Vagina (tissue), 2 donors: ENCODE data around the gene NXPE3. TPM values are rescaled to one million over a fixed set of nuclear protein-coding genes. Genes with fewer than 3 reads are reported as not detected.

Experiments used
- DNase-seq, 2 donors: peaks; one replicate each; pipeline ENCODE4 v3.0.0-alpha.2; 2017; ENCODE audit errors: extremely low spot score in 2 of 2
- H3K27ac ChIP-seq: fragments of 200-600 bp; sonication (generic); one replicate; pipeline ENCODE4 v1.5.1; 2019
- H3K27me3 ChIP-seq: fragments of 200-600 bp; sonication (generic); one replicate; pipeline ENCODE4 v1.5.1; 2019
- H3K36me3 ChIP-seq, 2 donors: fragments of 200-600 bp; sonication (generic); one replicate each; pipeline ENCODE4 v1.5.1; 2017 to 2019
- H3K4me1 ChIP-seq: fragments of 200-600 bp; sonication (generic); one replicate; pipeline ENCODE4 v1.5.1; 2019
- H3K4me3 ChIP-seq, 2 donors: fragments of 200-600 bp; sonication (generic); 1 replicate in 1 of 2; 2 replicates in 1 of 2; pipeline ENCODE4 v1.5.1; 2016 to 2019
- H3K9me3 ChIP-seq: fragments of 200-600 bp; sonication (generic); one replicate; pipeline ENCODE4 v1.5.1; 2019
- POLR2A ChIP-seq, 2 donors: fragments of 450-650 bp; IDR thresholded peaks; one replicate each; pipeline ENCODE4 v1.6.1; 2017; ENCODE audit warnings: antibody characterized with exemption in 2 of 2, mild to moderate bottlenecking in 2 of 2, moderate library complexity in 2 of 2
- POLR2AphosphoS5 ChIP-seq, 2 donors: sonication (generic); formaldehyde crosslinking; IDR thresholded peaks; one replicate each; pipeline ENCODE4 v1.9.0; 2017; ENCODE audit warnings: antibody characterized with exemption in 2 of 2, mild to moderate bottlenecking in 2 of 2, low read depth in 1 of 2; ENCODE audit not compliant: insufficient read depth in 1 of 2
- intact Hi-C: fragments of 100-400 bp; cut with DNase I; formaldehyde crosslinking; loops from one replicate; pipeline ENCODE4 v1.15.1; 2023
- total RNA-seq: library from RNA; depleted of rRNA; stranded (reverse); fragments of >200 nt; gene quantifications from one replicate; pipeline ENCODE4 v1.2.3, GENCODE V29; 2016
- TF ChIP-seq, protein P1 (sequence below), 3 experiments: fragments of 450-650 bp in 2 of 3; fragments of 200-600 bp in 1 of 3; sonication (generic) in 1 of 3; IDR thresholded peaks; one replicate each; pipeline ENCODE4 v1.5.1; 2017 to 2019; ENCODE audit warnings: antibody characterized with exemption in 3 of 3, mild to moderate bottlenecking in 2 of 3, moderate library complexity in 2 of 3

NXPE3 gene
- total RNA-seq, 1 donor from 2014 or later: 13.3 TPM

DNA sequence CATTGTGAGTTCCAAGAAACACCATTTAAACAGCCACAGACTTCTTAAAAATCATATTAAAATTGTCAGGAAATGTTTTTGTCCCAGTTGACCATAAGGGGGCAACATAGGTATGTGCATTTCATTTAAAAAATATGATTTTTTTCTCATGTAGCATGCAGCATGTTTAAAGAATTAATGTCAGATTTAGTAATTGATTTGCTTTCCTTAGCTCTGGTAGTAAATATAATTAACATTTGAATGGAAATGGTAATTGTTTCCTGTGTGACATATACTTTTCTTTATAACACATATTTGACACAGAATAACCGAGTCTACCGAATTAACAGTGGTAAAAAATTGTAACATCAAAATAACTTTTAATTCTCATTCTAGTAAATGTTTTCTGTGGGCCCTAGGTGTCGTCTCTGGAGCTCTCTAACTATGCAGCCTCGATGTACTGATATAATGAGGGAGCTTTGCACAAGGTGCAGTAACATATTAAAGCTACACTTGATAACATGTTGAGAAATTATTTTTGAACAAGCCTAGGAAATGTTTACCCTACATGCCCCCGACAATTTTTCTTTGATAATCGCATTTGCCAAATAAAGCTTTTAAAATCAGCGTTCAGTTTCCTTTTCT is 34.9 kb downstream of the NXPE3 start:
- Histone ChIP-seq H3K4me3 (no peak overlapping the region), H3K4me1 (peaks cover 31% of the 10 kb centered on the region), H3K36me3 (no peaks in the 10 kb centered on the region), H3K9me3 (no peaks in the 10 kb centered on the region), H3K27me3 (no peaks in the 10 kb centered on the region), H3K27ac (no peak overlapping the region)
- intact Hi-C loops: no loop called here
- DNase-seq: no peak
- peak in 1 of 2 donors; percentile 24 for TF ChIP-seq POLR2AphosphoS5 (IDR thresholded peaks at IDR 0.05; ENCODE audit: insufficient read depth in 1 of 2, low read depth in 1 of 2)
- TF ChIP-seq POLR2A (IDR thresholded peaks at IDR 0.05): no peak
- TF ChIP-seq, protein P1, sequence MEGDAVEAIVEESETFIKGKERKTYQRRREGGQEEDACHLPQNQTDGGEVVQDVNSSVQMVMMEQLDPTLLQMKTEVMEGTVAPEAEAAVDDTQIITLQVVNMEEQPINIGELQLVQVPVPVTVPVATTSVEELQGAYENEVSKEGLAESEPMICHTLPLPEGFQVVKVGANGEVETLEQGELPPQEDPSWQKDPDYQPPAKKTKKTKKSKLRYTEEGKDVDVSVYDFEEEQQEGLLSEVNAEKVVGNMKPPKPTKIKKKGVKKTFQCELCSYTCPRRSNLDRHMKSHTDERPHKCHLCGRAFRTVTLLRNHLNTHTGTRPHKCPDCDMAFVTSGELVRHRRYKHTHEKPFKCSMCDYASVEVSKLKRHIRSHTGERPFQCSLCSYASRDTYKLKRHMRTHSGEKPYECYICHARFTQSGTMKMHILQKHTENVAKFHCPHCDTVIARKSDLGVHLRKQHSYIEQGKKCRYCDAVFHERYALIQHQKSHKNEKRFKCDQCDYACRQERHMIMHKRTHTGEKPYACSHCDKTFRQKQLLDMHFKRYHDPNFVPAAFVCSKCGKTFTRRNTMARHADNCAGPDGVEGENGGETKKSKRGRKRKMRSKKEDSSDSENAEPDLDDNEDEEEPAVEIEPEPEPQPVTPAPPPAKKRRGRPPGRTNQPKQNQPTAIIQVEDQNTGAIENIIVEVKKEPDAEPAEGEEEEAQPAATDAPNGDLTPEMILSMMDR (IDR thresholded peaks at IDR 0.05): peak in 1 of 3 experiments; percentile 64

DNA sequence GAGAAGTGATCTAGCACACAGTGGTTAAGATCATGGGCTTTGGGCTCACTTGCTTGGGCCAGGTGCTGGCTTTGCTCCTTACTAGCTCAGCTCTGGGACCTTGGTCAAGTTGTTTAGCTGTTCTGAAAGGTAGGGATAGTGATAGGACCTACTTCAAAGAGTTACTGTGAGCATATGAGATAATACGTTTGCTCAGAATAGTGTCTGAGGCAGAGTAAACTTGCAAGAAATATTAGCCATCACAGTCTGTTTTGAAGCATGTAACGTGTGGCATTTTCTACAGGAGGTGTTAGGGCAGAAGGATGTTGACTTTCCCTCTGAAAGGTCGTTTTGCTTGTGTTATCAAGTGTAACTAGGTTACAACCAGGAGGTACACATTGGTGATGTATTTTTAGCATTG is 35.8 kb downstream of the NXPE3 start:
- Histone ChIP-seq H3K4me1 (peaks cover 21% of the 10 kb centered on the region), H3K27me3 (no peaks in the 10 kb centered on the region), H3K9me3 (no peaks in the 10 kb centered on the region), H3K4me3 (no peak overlapping the region), H3K36me3 (no peaks in the 10 kb centered on the region), H3K27ac (no peak overlapping the region)
- TF ChIP-seq POLR2A (IDR thresholded peaks at IDR 0.05) (no peak), POLR2AphosphoS5 (IDR thresholded peaks at IDR 0.05; ENCODE audit: insufficient read depth in 1 of 2, low read depth in 1 of 2) (no peak)
- TF ChIP-seq, protein P1 (IDR thresholded peaks at IDR 0.05): no peak
- intact Hi-C loops: no loop called here
- DNase-seq: no peak

DNA sequence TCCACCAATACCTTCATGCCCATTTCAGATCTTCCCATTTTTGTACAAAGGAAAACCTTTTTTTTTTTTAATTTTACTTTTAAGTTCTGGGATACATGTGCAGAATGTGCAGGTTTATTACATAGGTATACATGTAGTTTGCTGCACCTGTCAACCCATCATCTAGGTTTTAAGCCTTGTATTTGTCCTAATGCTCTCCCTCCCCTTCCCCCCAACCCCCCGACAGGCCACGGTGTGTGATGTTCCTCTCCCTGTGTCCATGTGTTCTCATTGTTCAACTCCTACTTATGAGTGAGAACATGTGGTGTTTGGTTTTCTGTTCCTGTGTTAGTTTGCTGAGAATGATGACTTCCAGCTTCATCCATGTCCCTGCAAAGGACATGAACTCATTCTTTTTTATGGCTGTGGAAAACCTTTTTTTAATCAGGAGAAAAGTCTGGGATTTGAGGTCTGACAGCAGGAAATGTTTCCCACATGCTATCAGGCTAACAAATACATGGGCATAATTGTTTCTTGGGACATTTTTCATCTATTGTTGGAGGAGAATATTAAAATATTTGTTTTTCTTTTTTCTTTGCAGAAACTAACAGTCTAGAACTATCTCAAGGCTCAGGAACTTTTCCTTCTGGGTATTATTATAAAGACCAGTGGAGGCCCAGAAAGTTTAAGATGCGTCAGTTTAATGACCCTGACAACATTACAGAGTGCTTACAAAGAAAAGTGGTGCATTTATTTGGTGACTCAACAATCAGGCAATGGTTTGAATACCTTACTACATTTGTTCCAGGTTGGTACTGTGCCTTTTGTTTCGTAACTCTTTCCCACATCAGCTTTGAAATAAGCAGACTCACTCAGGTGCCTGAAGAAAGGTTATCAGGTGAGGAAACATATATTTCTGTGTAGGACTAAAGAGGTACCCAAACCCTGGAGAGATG is 37.5 kb downstream of the NXPE3 start:
- no peak for TF ChIP-seq POLR2AphosphoS5 (IDR thresholded peaks at IDR 0.05; ENCODE audit: insufficient read depth in 1 of 2, low read depth in 1 of 2)
- TF ChIP-seq, protein P1 (IDR thresholded peaks at IDR 0.05): no peak
- no peak for TF ChIP-seq POLR2A (IDR thresholded peaks at IDR 0.05)
- H3K4me1 ChIP-seq: peaks cover 17% of the 10 kb centered on the region
- peak overlapping the region; percentile 6 for H3K27ac ChIP-seq
- peaks cover 0 to 3% of the 10 kb centered on the region in 2 donors for H3K36me3 ChIP-seq
- H3K27me3 ChIP-seq: no peaks in the 10 kb centered on the region
- H3K9me3 ChIP-seq: no peaks in the 10 kb centered on the region
- intact Hi-C loops: no loop called here
- no peak overlapping the region for H3K4me3 ChIP-seq
- no peak for DNase-seq

DNA sequence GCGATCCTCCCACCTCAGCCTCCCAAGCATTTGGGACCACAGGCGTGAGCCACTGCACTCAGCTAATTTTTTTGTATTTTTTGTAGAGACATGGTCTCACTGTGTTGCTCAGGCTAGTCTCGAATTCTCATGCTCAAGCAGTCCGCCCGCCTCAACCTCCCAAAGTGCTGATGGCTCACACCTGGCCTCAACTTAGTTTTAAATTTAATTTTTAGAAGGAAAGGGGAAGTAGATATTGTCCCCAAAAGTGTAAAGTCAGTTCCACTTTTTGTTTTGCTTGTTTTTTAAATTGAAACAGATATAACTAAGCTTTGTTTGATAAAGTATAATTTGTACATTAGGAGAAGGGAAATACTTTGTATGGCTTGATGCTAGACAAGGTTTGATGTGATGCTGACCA is 39.0 kb downstream of the NXPE3 start:
- no peak for DNase-seq
- Histone ChIP-seq H3K9me3 (no peaks in the 10 kb centered on the region), H3K27ac (no peak overlapping the region), H3K4me1 (peaks cover 17% of the 10 kb centered on the region), H3K4me3 (no peak overlapping the region), H3K36me3 (peaks cover 0 to 7% of the 10 kb centered on the region in 2 donors), H3K27me3 (no peaks in the 10 kb centered on the region)
- intact Hi-C loops: no loop called here
- TF ChIP-seq, protein P1 (IDR thresholded peaks at IDR 0.05): no peak
- no peak for TF ChIP-seq POLR2A (IDR thresholded peaks at IDR 0.05)
- no peak for TF ChIP-seq POLR2AphosphoS5 (IDR thresholded peaks at IDR 0.05; ENCODE audit: insufficient read depth in 1 of 2, low read depth in 1 of 2)
